NCI-H748 (cell line): ENCODE results near the gene ECE2.
"Not testable (repeated sequence)": the region's sequence is repeated elsewhere in the genome, so short reads cannot be mapped to it uniquely, and the experiment has no call there.

ENCODE experiments used
- DNase-seq: peaks from one replicate; lab custom pipeline; 2025; ENCODE audit not compliant: unreplicated experiment; lab: John Stamatoyannopoulos, UW

ECE2 gene

DNA sequence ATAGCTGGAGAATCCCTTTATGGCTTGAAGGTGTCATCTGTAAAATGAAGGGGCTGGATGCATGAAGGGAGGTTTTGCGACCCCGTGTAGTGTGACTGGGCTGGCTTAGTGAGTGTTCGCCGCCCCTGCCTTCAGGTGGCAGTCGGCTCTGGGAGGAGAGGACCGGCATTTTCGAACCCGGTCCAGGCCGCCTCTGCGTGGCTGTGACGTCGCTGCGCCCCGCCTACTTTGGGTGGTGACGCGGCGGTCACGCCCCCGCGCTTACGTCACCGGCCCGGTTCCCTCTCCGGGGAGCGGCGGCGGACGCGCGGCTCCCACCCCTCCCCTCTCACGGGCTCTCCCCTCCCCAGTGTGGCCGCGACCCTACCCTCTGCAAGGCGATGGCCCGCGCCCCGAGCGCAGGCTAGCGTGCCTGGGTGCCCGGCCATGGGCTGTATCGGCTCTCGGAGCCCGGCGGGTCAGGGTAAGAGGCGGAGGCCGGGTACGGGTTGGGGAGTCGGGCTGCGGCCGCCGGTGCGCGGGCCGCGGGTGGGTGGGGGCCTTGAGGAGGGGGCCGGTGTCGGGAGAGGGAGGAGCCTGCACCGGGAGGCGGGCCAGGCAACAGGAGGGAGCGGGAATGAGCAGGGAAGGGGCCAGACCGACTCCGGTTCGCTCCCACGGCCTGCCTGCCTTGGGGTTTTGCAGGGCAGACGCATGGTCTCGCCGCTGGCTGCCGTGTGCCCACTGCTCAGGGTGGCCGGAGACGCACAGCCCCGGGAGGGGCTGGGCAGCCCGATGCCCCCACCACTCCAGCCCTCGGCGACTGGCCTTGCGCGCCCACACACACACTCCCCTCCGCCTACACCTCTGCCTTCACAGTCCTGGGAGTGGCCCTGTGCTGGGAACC, 60.1 kb downstream of the ECE2 start:
- peak; percentile 78 for DNase-seq

DNA sequence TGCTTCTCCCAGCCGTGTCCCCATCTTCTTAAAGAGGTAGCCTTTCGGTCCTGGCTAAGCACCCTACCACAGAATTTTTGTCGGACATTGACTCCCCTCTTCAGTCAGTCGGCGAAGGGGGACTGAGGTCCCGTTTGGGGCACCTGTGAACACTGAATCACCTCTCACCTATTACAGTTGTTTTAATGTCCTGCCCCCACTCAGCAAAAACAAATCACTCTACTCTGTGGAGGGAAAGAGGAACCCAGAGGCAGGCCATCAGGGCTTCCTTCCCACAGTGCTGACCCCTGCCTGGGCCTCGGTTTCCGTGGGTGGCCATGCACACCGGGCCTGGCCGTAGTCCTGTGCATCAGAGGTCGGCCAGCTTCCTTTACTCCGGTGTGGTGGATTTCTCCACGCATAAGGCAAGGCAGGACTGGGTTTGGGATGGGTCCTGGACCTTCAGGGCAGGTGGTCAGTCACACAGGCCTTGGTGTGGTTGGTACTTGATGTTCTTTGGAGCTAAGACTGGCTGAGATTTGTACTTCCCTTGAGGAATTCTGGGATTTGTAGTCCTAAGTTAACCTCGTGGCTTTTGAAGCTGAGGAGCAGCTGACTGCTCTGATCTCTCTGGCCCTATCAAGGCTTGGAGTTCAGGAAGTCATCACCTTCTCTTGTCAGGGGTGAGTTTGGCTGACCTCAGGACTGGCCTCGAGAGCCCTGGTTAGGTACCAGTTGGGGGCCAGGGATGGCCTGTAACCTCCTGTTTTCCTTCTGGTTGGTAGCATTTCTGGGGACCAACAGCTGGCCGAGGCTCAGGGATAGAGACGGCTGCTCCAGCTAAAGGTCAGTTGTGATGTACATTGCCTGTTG, 61.0 kb downstream of the ECE2 start:
- DNase-seq, result peak; percentile 57

DNA sequence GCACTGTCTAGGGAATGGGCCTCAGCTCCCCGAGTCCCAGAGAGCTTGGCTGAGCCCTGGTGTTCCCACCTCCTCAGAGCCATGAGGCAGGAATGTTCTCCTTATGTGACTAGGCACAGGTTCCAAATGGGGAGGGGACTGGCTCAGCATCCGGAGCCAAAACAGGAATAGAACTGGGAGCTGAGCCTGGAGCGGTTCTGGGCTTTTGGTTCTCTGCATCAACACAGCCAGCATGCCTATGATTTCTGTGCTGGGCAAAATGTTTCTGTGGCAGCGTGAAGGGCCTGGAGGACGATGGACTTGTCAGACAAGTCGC, 61.5 kb downstream of the ECE2 start, which contains the start of gene FAM131A:
Gene FAM131A, plus strand, starts transcription at position 202 of the 316 bp plus-strand sequence. Its CDS starts 31 bp downstream, at position 233.
- DNase-seq, result no peak

- DNase-seq, result no peak
These were observed 62.2 kb downstream of the ECE2 start for GRCh38 chr3:184337981-184338380.

GRCh38 chr3:184338511-184338945, 62.7 kb downstream of the ECE2 start:
- peak; percentile 93 for DNase-seq

- peak; percentile 62 for DNase-seq
These were observed 63.2 kb downstream of the ECE2 start for GRCh38 chr3:184339001-184339400.

DNA sequence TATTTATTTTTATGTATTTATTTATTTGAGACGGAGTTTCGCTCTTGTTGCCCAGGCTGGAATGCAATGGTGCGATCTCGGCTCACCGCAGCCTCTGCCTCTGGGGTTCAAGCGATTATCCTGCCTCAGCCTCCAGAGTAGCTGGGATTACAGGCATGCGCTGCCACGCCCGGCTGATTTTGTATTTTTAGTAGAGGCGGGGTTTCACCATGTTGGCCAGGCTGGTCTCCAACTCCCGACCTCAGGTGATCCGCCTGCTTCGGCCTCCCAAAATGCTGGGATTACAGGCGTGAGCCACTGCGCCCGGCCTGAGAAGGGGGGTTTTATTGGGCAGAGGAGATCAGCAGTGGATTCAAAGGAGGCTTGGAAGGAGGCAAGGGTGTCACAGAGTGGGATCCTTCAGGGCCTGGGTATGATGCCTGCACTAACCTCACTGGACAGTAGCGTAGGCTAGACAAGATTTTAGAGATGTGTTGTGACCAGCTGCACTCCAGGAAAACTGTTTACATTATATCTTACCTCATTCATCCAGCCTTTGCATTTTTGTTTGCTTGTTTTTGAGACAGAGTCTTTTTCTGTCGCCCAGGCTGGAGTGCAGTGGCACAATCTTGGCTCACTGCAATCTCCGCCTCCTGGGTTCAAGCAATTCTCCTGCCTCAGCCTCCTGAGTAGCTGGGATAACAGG, 63.8 kb downstream of the ECE2 start:
- not testable (repeated sequence) for DNase-seq

GRCh38 chr3:184341925-184342324, 66.1 kb downstream of the ECE2 start:
- DNase-seq, result no peak
